H1 (cell line): ENCODE measurements around the gene VWA7. TPM values are rescaled to one million over a fixed set of nuclear protein-coding genes. Genes with fewer than 3 reads are reported as not detected.

Experiments used
- CTCF ChIA-PET: fragments of 300-600 bp; sonication (Branson Sonifier 250); formaldehyde crosslinking; loops from one replicate; lab custom pipeline; 2021; ENCODE audit not compliant: partially characterized antibody; lab: Charles Lee
- POLR2A ChIA-PET: fragments of 300-600 bp; sonication (Branson Sonifier 250); formaldehyde crosslinking; loops from one replicate; lab custom pipeline; 2021; ENCODE audit warnings: inconsistent platforms; ENCODE audit not compliant: partially characterized antibody; lab: Charles Lee
- DNase-seq, 2 experiments: peaks; one replicate each; pipeline versions ENCODE4 v3.0.0 to v3.0.0-alpha.2; 2010 to 2022; ENCODE audit warnings: low spot score in 2 of 2, low read depth in 1 of 2, mixed read lengths in 1 of 2
- FAIRE-seq: peaks from 2 replicates; lab custom pipeline; 2011; peaks lifted over from hg19 to GRCh38; lab: Jason Lieb, UNC
- H2AFZ ChIP-seq: 2 replicates; pipeline ENCODE4 v1.8.1; 2012; ENCODE audit warnings: low read length, inconsistent platforms
- H2AK5ac ChIP-seq: 2 replicates; pipeline ENCODE4 v1.6.1; 2013; ENCODE audit warnings: low read depth, low read length
- H2BK120ac ChIP-seq: replicated peaks from 2 replicates; pipeline ENCODE3; 2013; ENCODE audit warnings: low read depth, low read length, inconsistent platforms
- H2BK12ac ChIP-seq: 2 replicates; pipeline ENCODE4 v1.6.1; 2013; ENCODE audit warnings: low read depth, low read length
- H2BK15ac ChIP-seq: 2 replicates; pipeline ENCODE4 v1.6.1; 2013; ENCODE audit warnings: low read length
- H2BK20ac ChIP-seq: 2 replicates; pipeline ENCODE4 v1.6.1; 2013; ENCODE audit warnings: low read length
- H2BK5ac ChIP-seq: 2 replicates; pipeline ENCODE4 v1.6.1; 2013; ENCODE audit warnings: low read depth, low read length
- H3K14ac ChIP-seq: 2 replicates; pipeline ENCODE4 v1.6.1; 2013; ENCODE audit warnings: inconsistent platforms; ENCODE audit not compliant: insufficient read length
- H3K18ac ChIP-seq: 2 replicates; pipeline ENCODE4 v1.6.1; 2013; ENCODE audit warnings: low read length; ENCODE audit errors: extremely low read depth
- H3K23ac ChIP-seq: 2 replicates; pipeline ENCODE4 v1.6.1; 2013; ENCODE audit warnings: inconsistent platforms; ENCODE audit not compliant: insufficient read length
- H3K23me2 ChIP-seq: 2 replicates; pipeline ENCODE4 v1.6.1; 2013; ENCODE audit warnings: low read depth, low read length
- H3K27ac ChIP-seq: 2 replicates; pipeline ENCODE4 v1.6.1; 2011; ENCODE audit warnings: low read depth, low read length, inconsistent platforms
- H3K27me3 ChIP-seq, 4 experiments: replicated peaks in 1 of 4; 1 replicate in 1 of 4; 2 replicates in 3 of 4; pipeline versions ENCODE4 v1.6.1 to v1.8.1; 2011 to 2013; ENCODE audit warnings: low read length in 3 of 4, mild to moderate bottlenecking in 3 of 4, inconsistent platforms in 2 of 4, mixed read lengths in 2 of 4, moderate library complexity in 1 of 4; ENCODE audit not compliant: control insufficient read depth in 3 of 4, insufficient read depth in 3 of 4; ENCODE audit errors: extremely low read depth in 1 of 4
- H3K36me3 ChIP-seq, 4 experiments: 2 replicates each; pipeline versions ENCODE4 v1.6.1 to v1.8.1; 2011 to 2013; ENCODE audit warnings: mild to moderate bottlenecking in 4 of 4, low read length in 3 of 4, moderate library complexity in 2 of 4, control low read depth in 1 of 4, inconsistent platforms in 1 of 4; ENCODE audit not compliant: insufficient read depth in 4 of 4, control insufficient read depth in 2 of 4
- H3K4ac ChIP-seq: replicated peaks from 2 replicates; pipeline ENCODE3; 2013; ENCODE audit warnings: low read length, low read depth, mixed read lengths, inconsistent platforms; ENCODE audit not compliant: insufficient read length
- H3K4me1 ChIP-seq, 4 experiments: replicated peaks in 1 of 4; 1 replicate in 1 of 4; 2 replicates in 3 of 4; pipeline versions ENCODE4 v1.6.1 to v1.8.1; 2011 to 2013; ENCODE audit warnings: low read length in 3 of 4, inconsistent platforms in 2 of 4, mixed read lengths in 1 of 4; ENCODE audit not compliant: insufficient read depth in 4 of 4, control insufficient read depth in 3 of 4
- H3K4me2 ChIP-seq, 2 experiments: 2 replicates each; pipeline versions ENCODE4 v1.6.1 to v1.8.1; 2011 to 2013; ENCODE audit warnings: low read depth in 2 of 2, low read length in 2 of 2, control low read depth in 1 of 2, inconsistent platforms in 1 of 2, mild to moderate bottlenecking in 1 of 2; ENCODE audit not compliant: insufficient read depth in 1 of 2
- H3K4me3 ChIP-seq, 4 experiments: fragments of 200-600, 300-600 bp in 1 of 4; sonication (generic), shearing (Covaris generic), sonication (Bioruptor Twin) in 1 of 4; 2 replicates each; pipeline versions ENCODE4 v1.5.1 to v1.8.1; 2011 to 2016; ENCODE audit warnings: low read length in 4 of 4, low read depth in 3 of 4, control low read depth in 2 of 4, inconsistent platforms in 2 of 4, mild to moderate bottlenecking in 2 of 4, mixed read lengths in 1 of 4, moderate library complexity in 1 of 4; ENCODE audit not compliant: insufficient read depth in 2 of 4; ENCODE audit errors: extremely low read depth in 1 of 4
- H3K56ac ChIP-seq: replicated peaks from 2 replicates; pipeline ENCODE3; 2013; ENCODE audit warnings: low read depth, mild to moderate bottlenecking, mixed read lengths, low read length, inconsistent platforms; ENCODE audit not compliant: insufficient read length
- H3K79me1 ChIP-seq: 2 replicates; pipeline ENCODE4 v1.6.1; 2013; ENCODE audit warnings: low read depth, low read length, control low read depth
- H3K79me2 ChIP-seq, 2 experiments: 2 replicates each; pipeline versions ENCODE4 v1.6.1 to v1.8.1; 2012 to 2013; ENCODE audit warnings: low read length in 2 of 2, mild to moderate bottlenecking in 2 of 2, inconsistent platforms in 1 of 2; ENCODE audit not compliant: insufficient read depth in 2 of 2, control insufficient read depth in 1 of 2
- H3K9ac ChIP-seq, 4 experiments: replicated peaks in 1 of 4; 1 replicate in 1 of 4; 2 replicates in 3 of 4; pipeline versions ENCODE4 v1.6.1 to v1.8.1; 2011 to 2013; ENCODE audit warnings: low read depth in 3 of 4, low read length in 3 of 4, control low read depth in 2 of 4, mild to moderate bottlenecking in 2 of 4, moderate library complexity in 2 of 4, inconsistent platforms in 1 of 4; ENCODE audit errors: extremely low read depth in 1 of 4
- H3K9me3 ChIP-seq, 2 experiments: 2 replicates each; pipeline versions ENCODE4 v1.6.1 to v1.8.1; 2012 to 2013; ENCODE audit warnings: mild to moderate bottlenecking in 2 of 2, moderate library complexity in 2 of 2, control low read depth in 1 of 2, inconsistent platforms in 1 of 2, low read depth in 1 of 2, low read length in 1 of 2, mixed read lengths in 1 of 2; ENCODE audit not compliant: insufficient read depth in 2 of 2
- H4K20me1 ChIP-seq, 2 experiments: replicated peaks in 1 of 2; 2 replicates each; pipeline versions ENCODE3 to v1.8.1; 2011 to 2013; ENCODE audit warnings: inconsistent platforms in 2 of 2, low read length in 2 of 2, mild to moderate bottlenecking in 1 of 2; ENCODE audit not compliant: insufficient read depth in 2 of 2, control insufficient read depth in 1 of 2
- H4K5ac ChIP-seq: 2 replicates; pipeline ENCODE4 v1.6.1; 2013; ENCODE audit warnings: low read length, low read depth, mixed read lengths, inconsistent platforms; ENCODE audit not compliant: insufficient read length
- H4K8ac ChIP-seq: 2 replicates; pipeline ENCODE4 v1.8.0; 2013; ENCODE audit warnings: mild to moderate bottlenecking, moderate library complexity, low read length, inconsistent platforms; ENCODE audit not compliant: insufficient read depth; ENCODE audit errors: extremely low read depth
- H4K91ac ChIP-seq: replicated peaks from 2 replicates; pipeline ENCODE3; 2013; ENCODE audit warnings: low read length, mixed read lengths, inconsistent platforms; ENCODE audit not compliant: insufficient read length
- KDM1A ChIP-seq: fragments of 200-600, 300-600 bp; sonication (generic); IDR thresholded peaks from 2 replicates; pipeline ENCODE4 v1.7.1; 2016; ENCODE audit warnings: mild to moderate bottlenecking, low read length, borderline replicate concordance
- NRF1 ChIP-seq: IDR thresholded peaks from 2 replicates; pipeline ENCODE4 v1.6.1; 2011; ENCODE audit warnings: mild to moderate bottlenecking, low read depth, low read length, improper control_type of control experiment
- RAD21 ChIP-seq, 2 experiments: IDR thresholded peaks in 1 of 2; conservative IDR thresholded peaks in 1 of 2; 2 replicates each; pipeline ENCODE4 v1.6.1; 2011; ENCODE audit warnings: low read depth in 2 of 2, low read length in 2 of 2, improper control_type of control experiment in 1 of 2, inconsistent platforms in 1 of 2, mild to moderate bottlenecking in 1 of 2, moderate library complexity in 1 of 2
- SIN3A ChIP-seq, 2 experiments: IDR thresholded peaks in 1 of 2; conservative IDR thresholded peaks in 1 of 2; 2 replicates each; pipeline ENCODE4 v1.6.1; 2011 to 2012; ENCODE audit warnings: low read length in 2 of 2, improper control_type of control experiment in 1 of 2, low read depth in 1 of 2, mild to moderate bottlenecking in 1 of 2
- YY1 ChIP-seq: IDR thresholded peaks from 2 replicates; pipeline ENCODE4 v1.6.1; 2011; ENCODE audit warnings: low read depth, mild to moderate bottlenecking, low read length
- WGBS, 2 experiments: shearing (Covaris generic) in 1 of 2; methylation state at CpG; one replicate each; pipeline versions ENCODE4 v1.1.6 to v1.1.7; 2013 to 2015; ENCODE audit warnings: low lambda C conversion rate in 2 of 2, mixed read lengths in 2 of 2, inconsistent platforms in 1 of 2, low coverage in 1 of 2, missing lambda C conversion rate in 1 of 2; ENCODE audit not compliant: insufficient replicate concordance in 2 of 2, insufficient coverage in 1 of 2, insufficient read length in 1 of 2; ENCODE audit errors: extremely low coverage in 1 of 2, missing lambda C conversion rate in 1 of 2; 5-methylcytosine and 5-hydroxymethylcytosine counted together
- polyA plus RNA-seq, 7 experiments: library from polyadenylated mRNA; depleted of rRNA in 3 of 7; stranded (reverse) in 5 of 7; unstranded in 2 of 7; fragments of >200 nt in 5 of 7; fragments of 200-250 nt in 2 of 7; gene quantifications; 1 replicate in 5 of 7; 2 replicates in 1 of 7; 4 replicates in 1 of 7; pipeline versions ENCODE4 v1.2.1 to v1.2.3, GENCODE V29; 2011 to 2013; ENCODE audit warnings: missing spikeins in 2 of 7, mixed read lengths in 2 of 7
- total RNA-seq: library from RNA; stranded (reverse); fragmentation: NEBNext Ultra II Directional; extraction: Animal tissue kit (Norgen Biotek cat#: 25700); gene quantifications from 2 replicates; pipeline ENCODE4 v1.2.1, GENCODE V29; 2021
- TF ChIP-seq, protein P1 (sequence below), 3 experiments: IDR thresholded peaks; 1 replicate in 2 of 3; 2 replicates in 1 of 3; pipeline versions ENCODE4 v1.5.1 to v1.6.1; 2011; ENCODE audit warnings: low read length in 3 of 3, mild to moderate bottlenecking in 3 of 3, inconsistent platforms in 2 of 3, low read depth in 1 of 3, moderate library complexity in 1 of 3; ENCODE audit not compliant: insufficient read depth in 1 of 3; ENCODE audit errors: control extremely low read depth in 1 of 3
- TF ChIP-seq, protein P2 (sequence below): IDR thresholded peaks from 2 replicates; pipeline ENCODE4 v1.6.1; 2012; ENCODE audit warnings: inconsistent platforms

Gene VWA7
- total and polyA plus RNA-seq, 2 of the 8 experiments (the other 6 are each of a cell fraction or from before 2014, with no cell fraction given) = 0.82 to 2.1 TPM

GRCh38 chr6:31769684-31770371, 7.3 kb downstream of the VWA7 start:
- ChIA-PET CTCF (interaction anchor here (0.6 to 14.4 kb wide), 50 partner anchors 11 to 1165 kb away, joined by 3 to 228 read pairs (median 5); partner anchors contain the start of genes DDAH2, HSPA1B, LY6G5C and LY6G6F), POLR2A (interaction anchor here (0.6 to 2.8 kb wide), 18 partner anchors 8 to 190 kb away, joined by 3 to 10 read pairs (median 4); partner anchors contain the start of genes GPANK1, HSPA1A, HSPA1L and MSH5)
- H3K9me3 ChIP-seq = no peaks in the 10 kb centered on the region
- H3K27me3 ChIP-seq = no peaks in the 10 kb centered on the region
- peaks cover 0 to 5% (median under 1%) of the 10 kb centered on the region in 4 experiments; a peak in 4 of 7 replicates for H3K4me1 ChIP-seq
- H2AK5ac ChIP-seq = no peak overlapping the region
- no peak overlapping the region; the same call in 1 of the 2 replicates for H2BK12ac ChIP-seq
- H3K23me2 ChIP-seq = 0 out of 2 replicates have a peak, but pooled peaks cover 3% of the 10 kb centered on the region
- H3K27ac ChIP-seq = no peak overlapping the region
- no peak overlapping the region for H3K4me3 ChIP-seq
- no peak overlapping the region for H3K4me2 ChIP-seq
- H3K79me2 ChIP-seq = no peaks in the 10 kb centered on the region
- FAIRE-seq = no peak
- no peak overlapping the region for H3K4ac ChIP-seq
- WGBS, 2 experiments = 71% methylated on average over 12 of the region's 12 CpGs; no CpG with 5 or more reads in 1 of the 2 experiments
- H3K56ac ChIP-seq = no peak overlapping the region
- H2BK20ac ChIP-seq = no peak overlapping the region
- no peak overlapping the region for H3K9ac ChIP-seq
- H2BK120ac ChIP-seq = no peak overlapping the region
- no peaks in the 10 kb centered on the region for H3K36me3 ChIP-seq
- no peak overlapping the region for H4K8ac ChIP-seq
- no peak overlapping the region for H3K18ac ChIP-seq
- H3K14ac ChIP-seq = no peak overlapping the region
- DNase-seq = peak; percentile 63 to 96
- no peaks in the 10 kb centered on the region for H3K79me1 ChIP-seq
- 0 out of 2 replicates have a peak overlapping the region, but pooled peaks have one; percentile 12 for H2BK15ac ChIP-seq
- H4K5ac ChIP-seq = no peak overlapping the region
- no peaks in the 10 kb centered on the region for H4K20me1 ChIP-seq
- H2BK5ac ChIP-seq = no peak overlapping the region
- no peak overlapping the region for H3K23ac ChIP-seq
- H4K91ac ChIP-seq = no peak overlapping the region
- no peak overlapping the region for H2AFZ ChIP-seq
- TF ChIP-seq NRF1 (no peak), KDM1A (peak; percentile 63; the same call in 1 of the 2 replicates), RAD21 (IDR thresholded peaks at IDR 0.05 in 1 of 2, conservative IDR thresholded peaks at IDR 0.05 in 1 of 2; ENCODE audit: low read depth in 2 of 2, low read length in 2 of 2) (peak; percentile 73 to 75), SIN3A (conservative IDR thresholded peaks at IDR 0.05 in 1 of 2, IDR thresholded peaks at IDR 0.05 in 1 of 2; ENCODE audit: low read depth in 1 of 2, low read length in 2 of 2) (peak; percentile 53 to 80; a peak in 2 of 4 replicates), YY1 (0 out of 2 replicates have a peak, but pooled peaks have one; percentile 45)
- TF ChIP-seq, protein P1, sequence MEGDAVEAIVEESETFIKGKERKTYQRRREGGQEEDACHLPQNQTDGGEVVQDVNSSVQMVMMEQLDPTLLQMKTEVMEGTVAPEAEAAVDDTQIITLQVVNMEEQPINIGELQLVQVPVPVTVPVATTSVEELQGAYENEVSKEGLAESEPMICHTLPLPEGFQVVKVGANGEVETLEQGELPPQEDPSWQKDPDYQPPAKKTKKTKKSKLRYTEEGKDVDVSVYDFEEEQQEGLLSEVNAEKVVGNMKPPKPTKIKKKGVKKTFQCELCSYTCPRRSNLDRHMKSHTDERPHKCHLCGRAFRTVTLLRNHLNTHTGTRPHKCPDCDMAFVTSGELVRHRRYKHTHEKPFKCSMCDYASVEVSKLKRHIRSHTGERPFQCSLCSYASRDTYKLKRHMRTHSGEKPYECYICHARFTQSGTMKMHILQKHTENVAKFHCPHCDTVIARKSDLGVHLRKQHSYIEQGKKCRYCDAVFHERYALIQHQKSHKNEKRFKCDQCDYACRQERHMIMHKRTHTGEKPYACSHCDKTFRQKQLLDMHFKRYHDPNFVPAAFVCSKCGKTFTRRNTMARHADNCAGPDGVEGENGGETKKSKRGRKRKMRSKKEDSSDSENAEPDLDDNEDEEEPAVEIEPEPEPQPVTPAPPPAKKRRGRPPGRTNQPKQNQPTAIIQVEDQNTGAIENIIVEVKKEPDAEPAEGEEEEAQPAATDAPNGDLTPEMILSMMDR (IDR thresholded peaks at IDR 0.05; ENCODE audit: control extremely low read depth in 1 of 3, insufficient read depth in 1 of 3, low read depth in 1 of 3, low read length in 3 of 3) = peak in 2 of 3 experiments; percentile 85 to 95; a peak in 3 of 4 replicates
- TF ChIP-seq, protein P2, sequence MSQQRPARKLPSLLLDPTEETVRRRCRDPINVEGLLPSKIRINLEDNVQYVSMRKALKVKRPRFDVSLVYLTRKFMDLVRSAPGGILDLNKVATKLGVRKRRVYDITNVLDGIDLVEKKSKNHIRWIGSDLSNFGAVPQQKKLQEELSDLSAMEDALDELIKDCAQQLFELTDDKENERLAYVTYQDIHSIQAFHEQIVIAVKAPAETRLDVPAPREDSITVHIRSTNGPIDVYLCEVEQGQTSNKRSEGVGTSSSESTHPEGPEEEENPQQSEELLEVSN = no peak
